DMS153 (cell line): ENCODE data around the gene BCL2L14.
"Not testable (repeated sequence)": the region's sequence is repeated elsewhere in the genome, so short reads cannot be mapped to it uniquely, and the experiment has no call there.

Experiments used
- DNase-seq: peaks from one replicate; lab custom pipeline; 2025; lab: John Stamatoyannopoulos, UW

Gene BCL2L14

DNA sequence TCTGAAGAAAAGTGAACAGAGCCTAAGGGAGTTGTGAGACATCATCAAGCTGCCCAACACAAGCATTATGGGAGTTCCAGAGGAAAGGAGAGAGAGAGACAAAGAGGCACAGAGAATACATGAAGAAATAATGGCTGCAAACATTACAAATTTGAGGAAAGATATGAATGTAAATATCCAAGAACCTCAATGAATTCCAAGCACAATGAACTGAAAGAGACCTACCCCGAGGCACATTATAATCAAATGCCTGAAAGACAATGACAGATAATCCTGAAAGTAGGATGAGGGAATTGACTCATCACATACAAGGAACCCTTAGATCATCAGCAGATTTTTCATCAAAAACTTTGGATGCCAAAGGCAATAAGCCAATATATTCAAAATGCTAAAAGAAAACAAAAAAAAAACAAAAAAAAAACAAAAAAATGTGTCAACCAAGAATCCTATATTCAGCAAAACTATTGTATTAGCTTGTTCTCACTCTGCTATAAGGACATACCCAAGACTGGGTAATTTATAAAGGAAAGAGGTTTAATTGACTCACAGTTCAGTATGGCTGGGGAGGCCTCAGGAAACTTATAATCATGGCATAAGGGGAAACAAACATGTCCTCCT is 37.8 kb downstream of the BCL2L14 start:
- DNase-seq, result no peak

DNA sequence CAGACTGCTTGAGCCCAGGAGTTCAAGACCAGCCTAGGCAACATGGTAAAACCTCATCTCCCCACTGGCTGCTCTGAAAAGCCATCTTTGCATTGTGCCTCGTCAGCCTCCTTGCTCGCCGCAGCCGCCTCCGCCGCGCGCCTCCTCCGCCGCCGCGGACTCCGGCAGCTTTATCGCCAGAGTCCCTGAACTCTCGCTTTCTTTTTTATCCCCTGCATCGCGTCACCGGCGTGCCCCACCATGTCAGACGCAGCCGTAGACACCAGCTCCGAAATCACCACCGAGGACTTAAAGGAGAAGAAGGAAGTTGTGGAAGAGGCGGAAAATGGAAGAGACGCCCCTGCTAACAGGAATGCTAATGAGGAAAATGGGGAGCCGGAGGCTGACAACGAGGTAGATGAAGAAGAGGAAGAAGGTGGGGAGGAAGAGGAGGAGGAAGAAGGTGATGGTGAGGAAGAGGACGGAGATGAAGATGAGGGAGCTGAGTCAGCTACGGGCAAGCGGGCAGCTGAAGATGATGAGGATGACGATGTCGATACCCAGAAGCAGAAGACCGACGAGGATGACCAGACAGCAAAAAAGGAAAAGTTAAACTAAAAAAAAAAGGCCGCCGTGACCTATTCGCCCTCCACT is 40.3 kb downstream of the BCL2L14 start:
- DNase-seq, result not testable (repeated sequence)

DNA sequence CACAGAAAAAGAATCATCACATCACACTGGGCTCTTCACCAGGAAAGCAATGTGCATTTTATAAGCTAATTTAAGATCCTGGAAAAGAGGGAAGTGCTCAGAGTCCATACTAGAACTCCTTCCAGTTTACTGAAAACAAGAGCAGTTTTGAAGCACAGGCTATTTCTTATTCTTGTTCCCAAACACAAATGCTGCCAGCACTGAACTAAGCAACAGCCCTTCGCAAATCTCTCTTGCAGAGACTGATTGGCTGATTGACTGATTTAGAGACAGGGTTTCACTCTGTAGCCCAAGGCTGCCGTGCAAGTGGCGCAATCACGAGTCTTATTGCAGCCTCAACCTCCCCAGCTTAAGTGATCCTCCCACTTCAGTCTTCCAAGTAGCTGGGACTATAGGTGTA is 44.8 kb downstream of the BCL2L14 start:
- no peak for DNase-seq

DNA sequence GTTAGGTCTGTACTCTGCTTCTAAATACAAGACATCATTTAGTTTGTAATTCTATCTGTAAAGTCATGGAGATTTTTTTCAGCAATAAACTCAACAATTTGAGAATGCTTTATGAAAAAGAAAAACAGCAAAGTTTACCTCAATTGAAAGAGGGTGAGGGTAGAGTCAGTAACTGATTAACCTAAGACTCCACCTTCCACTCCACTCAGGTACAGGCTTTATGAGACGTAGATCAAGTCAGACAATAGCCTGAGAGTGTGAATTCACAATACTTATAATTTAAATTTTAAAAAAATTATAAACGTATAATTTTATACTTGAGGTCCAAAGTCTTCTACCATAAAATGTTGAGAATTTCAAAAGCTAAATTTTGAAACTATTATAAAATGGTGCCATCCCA is 45.9 kb downstream of the BCL2L14 start:
- no peak for DNase-seq

DNA sequence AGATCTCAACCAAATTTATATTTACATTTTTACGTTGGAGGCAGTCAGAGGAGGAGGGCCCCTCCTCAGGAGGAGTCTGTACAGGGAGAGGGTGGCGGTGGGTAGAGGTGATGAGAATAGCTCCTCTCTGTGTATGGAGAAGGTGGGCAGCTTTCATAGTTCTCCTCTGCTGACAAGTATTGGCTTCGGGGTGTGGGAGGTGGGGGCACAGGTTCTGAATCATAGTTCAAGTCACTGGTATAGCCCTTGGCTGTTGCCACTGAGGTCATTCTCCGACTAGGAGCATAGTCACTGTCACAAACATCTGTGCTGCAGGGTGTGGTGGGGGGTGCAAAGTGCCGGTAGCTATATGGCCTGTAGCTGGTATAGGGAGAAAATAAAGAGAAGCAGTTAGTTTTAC is 50.3 kb downstream of the BCL2L14 start:
- DNase-seq, result no peak

DNA sequence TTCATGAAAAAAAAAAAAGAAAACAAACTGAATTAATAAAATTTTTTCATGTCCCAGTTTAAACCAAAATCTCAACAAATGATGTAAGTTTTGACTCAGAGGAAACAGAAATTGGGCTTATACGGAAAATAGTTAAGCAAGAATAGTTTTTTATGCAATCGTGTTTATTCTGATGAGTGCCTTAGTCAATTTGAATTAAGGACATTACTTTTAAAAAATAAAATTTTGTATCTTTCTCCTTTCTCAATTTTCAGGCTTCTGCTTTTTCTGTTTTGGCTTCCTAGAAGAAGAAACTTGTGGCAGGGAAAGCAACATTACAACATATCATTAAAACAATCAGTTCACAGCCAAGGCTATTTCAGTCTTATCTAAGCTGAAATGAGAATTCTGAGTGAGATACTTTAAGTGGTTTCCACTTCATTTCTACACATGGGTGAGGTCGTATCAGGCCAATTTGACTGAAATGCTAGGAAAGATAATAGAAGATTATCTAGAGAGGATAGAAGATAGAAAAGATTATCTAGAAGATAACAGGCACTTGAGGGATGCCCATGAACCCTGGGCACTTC is 52.4 kb downstream of the BCL2L14 start:
- DNase-seq, result no peak

DNA sequence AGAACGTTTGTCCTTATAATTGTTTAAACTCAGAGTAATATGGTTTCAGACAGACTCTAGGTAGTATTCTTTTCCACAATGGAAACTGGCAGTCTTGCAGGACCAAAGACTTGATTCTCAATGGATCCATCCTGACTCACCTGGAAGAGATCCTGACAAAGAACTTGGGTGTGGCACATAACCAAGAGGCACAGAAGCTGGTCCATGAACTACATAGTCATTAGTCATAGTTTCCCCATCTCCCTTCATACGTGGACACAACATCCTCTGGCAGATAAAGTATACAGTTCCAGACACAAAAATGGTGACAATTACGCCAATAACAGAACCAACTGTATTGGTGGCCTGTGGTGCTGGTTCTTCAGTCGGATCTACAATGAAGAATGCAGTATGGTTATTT is 55.8 kb downstream of the BCL2L14 start:
- no peak for DNase-seq

DNA sequence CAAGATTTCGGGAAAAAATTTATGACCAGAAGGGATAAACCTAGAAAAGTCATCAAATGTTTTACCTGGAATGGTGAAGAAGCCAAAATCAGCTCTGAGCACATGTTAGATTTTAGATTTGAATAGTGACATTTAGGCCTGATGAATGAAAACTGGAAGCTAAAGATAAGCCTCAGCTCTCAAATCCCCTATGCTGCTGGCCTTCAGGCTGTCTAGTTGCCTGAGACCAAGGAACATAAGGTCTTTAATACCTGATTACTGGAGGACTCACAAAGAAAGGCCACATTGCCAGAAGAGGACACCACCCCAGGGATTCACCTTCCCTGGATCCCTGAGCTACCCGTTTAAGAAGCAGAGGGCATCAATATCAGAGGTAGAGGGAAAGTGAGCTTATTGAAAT is 56.6 kb downstream of the BCL2L14 start:
- no peak for DNase-seq

DNA sequence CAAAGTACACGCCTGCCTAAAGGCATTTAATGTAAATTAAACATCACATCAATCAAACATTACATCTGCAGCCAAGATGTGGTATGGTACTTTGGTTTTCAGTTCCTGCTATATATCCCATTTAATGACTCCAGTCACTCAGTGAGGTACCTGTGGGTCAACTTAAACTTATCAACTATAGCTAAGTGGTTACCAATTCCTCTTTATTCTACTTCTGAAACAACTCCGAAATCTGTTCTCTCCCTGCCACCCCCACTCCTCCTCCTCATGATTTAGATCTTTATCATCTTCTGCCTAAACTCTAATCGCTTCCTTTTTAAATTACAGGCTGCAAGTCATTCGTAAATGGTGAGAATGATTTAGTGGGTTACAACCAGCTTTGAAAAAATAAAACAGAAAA is 57.9 kb downstream of the BCL2L14 start:
- no peak for DNase-seq

DNA sequence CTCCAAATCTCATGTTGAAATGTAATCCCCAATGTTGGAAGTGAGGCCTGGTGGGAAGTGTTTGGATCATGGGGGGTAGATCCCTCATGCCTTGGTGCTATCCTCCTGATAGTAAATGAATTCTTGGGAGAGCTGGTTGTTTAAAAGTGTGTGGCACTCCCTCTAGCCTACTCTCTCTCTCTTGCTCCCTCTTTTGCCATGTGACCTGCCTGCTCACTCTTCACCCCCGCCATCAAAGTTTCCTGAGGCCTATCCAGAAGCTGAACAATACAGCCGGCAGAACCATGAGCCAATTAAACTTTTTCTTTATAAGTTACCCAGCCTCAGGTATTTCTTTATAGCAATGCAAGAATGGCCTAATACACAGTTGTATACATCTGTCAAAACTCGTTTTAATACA is 62.5 kb downstream of the BCL2L14 start:
- no peak for DNase-seq

DNA sequence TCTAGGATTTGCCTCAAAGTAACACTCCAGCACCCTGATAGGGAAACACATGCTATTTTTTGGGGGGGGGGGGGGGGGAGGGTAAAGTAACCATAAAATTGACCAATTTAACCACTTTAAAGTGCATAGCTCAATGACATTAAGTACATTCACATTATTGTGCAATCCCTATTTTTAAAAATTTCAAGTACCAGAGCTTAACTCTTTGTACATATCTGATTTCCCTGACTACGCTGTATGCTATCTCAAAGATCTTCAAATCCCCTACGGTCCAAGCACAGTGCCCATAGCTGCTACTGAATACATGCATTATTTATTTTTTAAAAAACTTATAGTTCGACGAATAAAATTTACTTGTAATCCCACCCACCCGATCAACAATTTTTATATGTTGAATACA is 63.0 kb downstream of the BCL2L14 start:
- no peak for DNase-seq

DNA sequence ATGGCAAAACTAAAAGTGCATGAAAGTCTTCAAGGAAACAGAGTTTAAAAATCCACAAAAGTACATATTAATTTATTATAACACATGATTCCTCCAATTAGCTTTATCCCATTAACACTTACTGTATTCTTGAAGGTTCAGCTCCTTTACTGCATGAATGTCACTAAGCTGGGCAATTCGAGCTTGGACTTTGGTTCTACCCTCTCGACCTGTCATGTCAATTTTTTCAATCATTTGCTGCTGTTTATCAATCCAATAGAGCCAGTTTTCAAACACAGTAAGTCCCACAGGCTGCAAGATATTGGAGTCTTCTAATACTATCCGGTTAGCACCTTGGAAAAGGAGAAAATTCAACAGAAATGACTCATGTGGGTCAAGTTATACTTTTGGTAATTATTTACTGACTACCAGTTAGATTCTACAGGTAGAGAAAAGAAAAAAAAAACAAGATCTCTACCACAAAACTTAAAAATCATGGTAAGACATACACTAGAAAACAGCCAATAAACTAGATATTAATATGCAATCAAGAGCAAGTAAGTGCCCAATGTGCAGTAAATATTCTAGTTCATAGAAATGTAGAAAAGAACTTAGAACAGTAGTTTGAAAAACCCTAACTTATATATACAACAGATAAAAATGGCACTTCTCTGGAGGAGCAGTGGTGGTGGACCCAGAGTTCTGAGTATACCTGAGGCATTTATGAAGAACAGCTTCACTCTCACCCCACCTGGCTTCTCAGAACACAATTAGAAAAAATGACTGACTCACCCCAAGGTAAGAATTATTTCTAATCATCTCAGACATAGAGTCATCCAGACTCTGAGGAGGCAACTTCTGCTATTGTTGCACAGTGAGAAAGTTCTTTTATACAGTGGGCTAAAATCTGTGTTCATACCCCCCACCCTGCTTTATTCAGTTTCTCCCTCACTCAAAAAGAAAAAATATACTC is 67.7 kb downstream of the BCL2L14 start:
- DNase-seq, result no peak

DNA sequence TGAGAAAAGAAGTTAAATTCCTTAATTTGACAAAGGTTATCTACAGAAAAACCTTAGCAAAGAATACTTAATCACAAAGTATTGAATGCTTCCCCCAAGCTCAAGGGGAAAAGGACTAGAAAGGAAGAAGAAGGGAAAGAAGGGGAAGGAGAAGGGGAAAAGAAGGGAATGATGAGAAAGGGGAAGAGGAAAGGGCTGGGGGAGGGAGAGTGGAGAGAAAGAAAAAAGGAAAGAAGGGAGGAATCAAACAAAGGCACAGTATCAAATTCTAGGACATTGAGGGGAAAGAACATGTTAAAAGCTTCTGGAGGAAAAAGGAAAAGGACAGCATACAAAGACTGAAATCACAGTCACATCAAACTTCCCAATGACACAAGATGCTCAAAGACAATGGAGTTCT is 70.3 kb downstream of the BCL2L14 start:
- no peak for DNase-seq

DNA sequence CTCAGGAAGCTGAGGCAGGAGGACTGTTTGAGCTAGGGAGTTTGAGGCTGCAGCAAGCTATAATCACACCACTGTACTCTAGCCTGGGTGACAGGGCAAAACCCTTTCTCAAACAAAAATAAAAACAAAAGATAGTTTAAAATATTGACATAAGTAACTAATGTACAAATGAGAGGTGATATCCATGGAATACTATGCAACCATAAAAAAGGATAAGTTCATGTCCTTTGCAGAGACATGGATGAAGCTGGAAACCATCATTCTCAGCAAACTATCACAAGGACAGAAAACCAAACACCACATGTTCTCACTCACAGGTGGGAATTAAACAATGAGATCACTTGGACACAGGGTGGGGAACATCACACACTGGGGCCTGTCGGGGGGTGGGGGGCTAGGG is 73.8 kb downstream of the BCL2L14 start:
- not testable (repeated sequence) for DNase-seq

DNA sequence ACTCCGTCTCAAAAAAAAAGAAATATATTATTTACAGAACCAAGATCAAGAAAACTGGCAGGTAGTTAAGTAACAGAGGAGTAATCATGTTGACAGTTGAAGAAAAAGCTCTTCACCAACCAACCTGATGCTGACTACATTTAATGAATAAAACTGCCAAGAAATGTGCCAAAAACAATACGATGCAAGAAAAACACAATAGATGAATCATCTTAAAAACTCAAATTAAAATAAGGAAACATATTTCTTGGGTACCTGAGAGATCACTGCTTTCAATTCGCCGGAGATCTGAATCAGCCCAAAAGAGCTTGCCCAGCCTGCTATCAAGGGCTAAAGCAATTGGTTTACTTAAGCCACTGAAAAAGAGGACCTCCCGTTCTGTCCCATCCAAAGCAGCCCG is 76.4 kb downstream of the BCL2L14 start:
- DNase-seq, result no peak
